Astrocyte of the cerebellum (primary cell): ENCODE measurements around the gene CCDC187.

Source experiments
- DNase-seq: peaks from one replicate; pipeline ENCODE4 v3.0.0-alpha.2; 2011; ENCODE audit warnings: low read depth
- H3K4me3 ChIP-seq: 2 replicates; pipeline ENCODE4 v1.5.1; 2011; ENCODE audit warnings: mild to moderate bottlenecking, low read depth, low read length, moderate library complexity
- CTCF ChIP-seq: IDR thresholded peaks from 2 replicates; pipeline ENCODE4 v1.5.1; 2012; ENCODE audit warnings: low read length, low read depth, moderate library complexity, mild to moderate bottlenecking; ENCODE audit errors: missing control alignments
- in situ Hi-C: cut with HindIII; loops from 2 replicates; pipeline ENCODE4 v1.10.0; 2017; ENCODE audit warnings: low sequenced_read_pairs

The CCDC187 gene

GRCh38 chr9:136278894-136279293 lies 25.0 kb downstream of the CCDC187 start:
- TF ChIP-seq CTCF: no peak
- in situ Hi-C loops: loop anchor here (5.0 to 10.0 kb wide), 2 partner anchors 86 to 142 kb away; partner anchors contain the start of gene DNLZ
- H3K4me3 ChIP-seq: no peak overlapping the region
- DNase-seq: no peak

GRCh38 chr9:136278221-136278620 lies 25.7 kb downstream of the CCDC187 start:
- no peak for TF ChIP-seq CTCF
- in situ Hi-C loops: loop anchor here (5.0 to 10.0 kb wide), 2 partner anchors 87 to 141 kb away; partner anchors contain the start of gene DNLZ

GRCh38 chr9:136277746-136278145 lies 26.1 kb downstream of the CCDC187 start:
- in situ Hi-C loops: loop anchor here (5.0 to 10.0 kb wide), 2 partner anchors 87 to 140 kb away; partner anchors contain the start of gene DNLZ
- peak; percentile 7 for TF ChIP-seq CTCF

More at GRCh38 chr9:136278221-136278620, 25.7 kb downstream of the CCDC187 start:
- no peak for DNase-seq
- no peak overlapping the region for H3K4me3 ChIP-seq

GRCh38 chr9:136276716-136277115 lies 27.2 kb downstream of the CCDC187 start:
- no peak for DNase-seq
- no peak for TF ChIP-seq CTCF
- in situ Hi-C loops: loop anchor here (5.0 to 10.0 kb wide), 2 partner anchors 88 to 139 kb away; partner anchors contain the start of gene DNLZ
- H3K4me3 ChIP-seq: no peak overlapping the region

More at GRCh38 chr9:136277746-136278145, 26.1 kb downstream of the CCDC187 start:
- DNase-seq: no peak
- H3K4me3 ChIP-seq: no peak overlapping the region

GRCh38 chr9:136275655-136276429 lies 28.1 kb downstream of the CCDC187 start:
- in situ Hi-C loops: loop anchor here (5.0 to 10.0 kb wide), 2 partner anchors 89 to 139 kb away; partner anchors contain the start of gene DNLZ
- TF ChIP-seq CTCF: no peak
- no peak for DNase-seq

GRCh38 chr9:136274786-136275654 lies 28.9 kb downstream of the CCDC187 start:
- in situ Hi-C loops: loop anchor here (5.0 to 10.0 kb wide), 2 partner anchors 90 to 138 kb away; partner anchors contain the start of gene DNLZ
- no peak for TF ChIP-seq CTCF
- no peak overlapping the region for H3K4me3 ChIP-seq
- DNase-seq: no peak

More at GRCh38 chr9:136275655-136276429, 28.1 kb downstream of the CCDC187 start:
- H3K4me3 ChIP-seq: no peak overlapping the region
